Kidney capillary endothelial cell (primary cell): ENCODE data around the gene BCL7A.
A peak's percentile ranks its signal among the peaks of the same experiment; 100 is the strongest.
"Not testable (repeated sequence)": the region's sequence is repeated elsewhere in the genome, so short reads cannot be mapped to it uniquely, and the experiment has no call there.

ENCODE experiments used
- DNase-seq: peaks from one replicate; pipeline ENCODE4 v3.0.0-alpha.2; 2018; ENCODE audit warnings: low spot score

Gene BCL7A

DNA sequence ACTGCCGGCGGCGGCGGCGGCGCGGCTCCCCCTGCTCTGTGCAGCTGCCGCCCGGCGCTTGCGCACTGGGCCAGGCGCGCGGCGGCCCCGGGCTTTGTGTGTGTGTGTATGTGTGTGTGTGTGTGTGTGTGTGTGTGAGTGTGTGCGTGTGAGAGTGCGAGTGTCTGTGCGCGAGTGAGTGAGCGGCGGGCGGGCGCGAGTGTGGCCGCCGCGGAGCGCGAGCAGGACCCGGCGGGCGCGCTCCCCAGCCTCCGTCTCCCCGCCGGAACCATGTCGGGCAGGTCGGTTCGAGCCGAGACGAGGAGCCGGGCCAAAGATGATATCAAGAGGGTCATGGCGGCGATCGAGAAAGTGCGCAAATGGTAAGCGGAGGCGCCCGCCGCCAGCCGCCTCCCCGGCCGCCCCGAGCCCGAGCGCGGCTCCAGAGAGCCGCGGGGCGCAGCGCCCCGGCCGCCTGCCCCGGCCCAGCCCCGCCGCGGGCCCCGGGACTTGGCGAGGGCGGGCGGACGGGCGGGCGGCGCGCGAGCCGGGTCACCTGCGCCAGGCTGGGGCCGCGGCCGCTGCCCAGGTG lies at the start of gene BCL7A:
BCL7A (plus strand) TSS at position 63 of the 571 bp plus-strand sequence; CDS start at position 271, 208 bp downstream.
- peak; percentile 60 for DNase-seq

DNA sequence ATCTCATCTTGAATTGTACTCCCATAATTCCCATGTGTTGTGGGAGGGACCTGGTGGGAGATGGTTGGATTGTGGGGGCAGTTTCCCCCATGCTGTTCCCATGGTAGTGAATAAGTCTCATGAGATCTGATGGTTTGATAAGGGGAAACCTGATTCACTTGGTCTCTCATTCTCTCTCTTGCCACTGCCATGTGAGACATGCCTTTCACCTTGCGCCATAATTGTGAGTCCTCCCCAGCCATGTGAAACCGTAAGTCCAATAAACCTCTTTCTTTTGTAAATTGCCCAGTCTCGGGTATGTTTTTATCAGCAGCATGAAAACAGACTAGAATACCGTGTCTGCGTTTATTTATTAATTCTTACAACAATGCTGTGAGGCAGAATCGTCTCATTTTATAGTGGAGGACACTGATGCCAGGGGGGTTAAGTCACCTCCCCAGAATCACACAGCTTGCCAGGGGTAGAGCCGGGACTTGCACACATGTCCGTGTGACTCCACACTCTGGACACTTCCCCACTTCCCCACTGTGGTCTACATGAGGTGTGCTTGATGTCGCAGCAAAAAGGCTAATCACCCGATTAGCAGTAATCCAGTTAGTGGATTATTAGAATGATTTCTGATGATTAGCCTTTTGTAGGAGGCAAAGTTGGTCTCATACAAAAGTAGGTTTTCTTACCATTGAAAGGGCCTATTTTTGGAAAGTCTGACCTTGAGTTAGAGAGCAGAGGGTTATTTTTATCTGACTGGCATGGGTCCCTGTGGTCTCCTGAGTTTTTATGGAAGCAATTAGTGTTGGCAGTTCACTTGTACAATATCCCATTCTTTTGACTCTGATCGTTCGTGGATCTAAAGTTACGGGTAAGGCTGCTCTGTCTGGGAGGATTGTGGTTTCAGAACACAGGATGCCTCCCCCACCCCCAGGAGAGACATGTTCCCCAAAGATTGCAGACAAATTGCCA lies 47.4 kb upstream of the BCL7A start:
- DNase-seq: no peak

DNA sequence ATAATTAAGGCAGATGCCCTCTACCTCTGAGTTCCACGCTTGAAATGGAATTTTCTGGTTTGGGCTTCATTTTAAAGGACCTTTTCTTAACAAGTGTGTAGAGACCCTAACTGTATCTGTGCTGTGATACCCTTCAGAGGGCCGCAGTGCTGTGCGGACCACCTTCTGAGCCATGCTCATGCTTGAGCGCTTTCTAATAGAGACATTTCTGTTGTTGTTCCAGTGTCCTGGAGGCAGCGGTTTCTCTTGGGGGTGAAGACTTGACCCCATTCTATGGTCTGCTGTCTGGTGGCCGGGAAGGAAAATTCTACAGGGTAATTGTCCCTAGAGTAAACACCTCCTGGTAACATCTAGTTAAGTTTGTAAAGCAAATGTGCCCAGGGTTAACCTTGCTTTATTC lies 46.7 kb upstream of the BCL7A start:
- DNase-seq: no peak

DNA sequence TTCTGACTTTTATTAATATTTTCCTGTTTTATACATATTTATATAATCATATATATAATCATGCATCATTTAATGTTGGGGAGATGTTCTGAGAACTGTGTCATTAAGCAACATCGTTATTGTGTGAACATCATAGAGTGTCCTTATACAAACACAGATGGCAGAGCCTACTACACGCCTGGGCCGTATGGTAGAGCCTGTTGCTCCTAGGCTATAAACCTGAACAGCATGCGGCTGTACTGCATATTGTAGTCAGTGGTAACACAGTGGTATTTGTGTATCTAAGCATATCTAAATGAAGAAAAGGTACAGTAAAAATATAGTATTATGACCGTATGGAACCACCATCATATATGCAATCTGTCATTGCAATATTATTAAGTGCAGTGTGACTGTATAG lies 44.7 kb upstream of the BCL7A start:
- no peak for DNase-seq

DNA sequence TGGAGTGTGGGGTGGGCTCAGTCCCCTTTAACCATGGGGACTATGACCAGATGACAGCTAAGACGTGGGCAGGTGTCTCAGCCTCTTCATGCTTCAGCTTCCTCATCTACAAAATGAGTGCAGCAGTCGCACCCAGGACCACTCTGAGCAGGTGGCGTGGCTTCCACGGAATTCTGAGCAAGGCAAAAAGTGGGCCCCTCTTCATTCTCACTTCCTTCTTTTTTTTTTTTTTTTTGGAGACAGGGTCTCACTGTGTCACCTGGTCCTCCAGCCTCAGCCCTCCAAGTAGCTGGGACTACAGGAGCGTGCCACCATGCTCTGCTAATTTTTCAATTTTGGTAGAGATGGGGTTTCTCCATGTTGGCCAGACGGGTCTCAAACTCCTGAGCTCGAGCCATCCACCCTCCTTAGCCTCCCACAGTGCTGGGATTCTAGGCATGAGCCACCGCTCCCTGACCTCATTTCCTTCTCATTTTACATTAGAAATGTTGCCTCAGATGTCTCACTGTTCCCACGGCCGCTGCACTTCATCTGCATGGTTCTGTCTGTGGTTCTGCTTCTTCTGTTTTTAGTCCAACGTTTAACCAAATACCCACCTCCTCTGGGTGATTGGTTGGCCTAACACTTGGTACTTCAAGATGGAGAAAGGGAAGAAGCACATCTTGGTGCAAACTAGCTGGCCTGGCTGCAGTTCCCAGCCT lies 41.3 kb upstream of the BCL7A start:
- DNase-seq: no peak

DNA sequence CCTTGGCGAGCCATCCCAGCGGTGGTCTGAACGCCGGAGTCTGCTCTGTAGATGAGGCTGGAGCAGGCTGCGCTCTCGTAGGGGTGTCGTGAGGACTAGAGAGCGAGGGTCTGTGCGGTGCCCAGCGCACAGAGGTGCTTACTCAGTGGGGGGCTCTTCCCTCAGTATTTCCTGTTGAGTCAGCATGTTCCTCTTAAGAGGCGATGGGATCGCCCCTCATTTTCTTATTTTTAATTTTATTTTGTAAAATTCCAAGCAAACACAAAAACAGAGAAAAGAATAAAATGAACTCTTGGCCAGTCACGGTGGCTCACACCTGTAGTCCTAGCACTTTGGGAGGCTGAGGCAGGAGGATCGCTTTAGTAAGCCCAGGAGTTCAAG lies 40.8 kb upstream of the BCL7A start:
- no peak for DNase-seq

DNA sequence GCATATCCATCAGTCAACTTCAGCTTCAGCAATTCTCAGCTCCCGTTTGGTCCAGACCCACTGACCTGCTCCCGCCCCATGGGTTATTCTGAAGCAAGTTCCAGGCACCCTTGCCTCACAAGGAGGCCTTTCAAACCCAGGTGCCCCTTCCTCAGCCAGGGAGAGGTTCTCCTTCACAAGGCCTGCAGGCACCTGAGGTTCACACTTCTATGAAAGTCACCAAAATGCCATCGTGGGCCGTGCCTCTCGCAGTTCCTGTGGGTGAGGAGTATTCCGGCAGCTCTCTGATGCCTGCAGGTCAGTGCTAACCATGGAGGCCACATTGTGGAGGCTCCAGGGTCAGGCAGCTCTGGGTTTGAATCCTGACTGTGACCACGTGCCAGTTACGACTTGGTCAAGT lies 40.2 kb upstream of the BCL7A start:
- DNase-seq: no peak

DNA sequence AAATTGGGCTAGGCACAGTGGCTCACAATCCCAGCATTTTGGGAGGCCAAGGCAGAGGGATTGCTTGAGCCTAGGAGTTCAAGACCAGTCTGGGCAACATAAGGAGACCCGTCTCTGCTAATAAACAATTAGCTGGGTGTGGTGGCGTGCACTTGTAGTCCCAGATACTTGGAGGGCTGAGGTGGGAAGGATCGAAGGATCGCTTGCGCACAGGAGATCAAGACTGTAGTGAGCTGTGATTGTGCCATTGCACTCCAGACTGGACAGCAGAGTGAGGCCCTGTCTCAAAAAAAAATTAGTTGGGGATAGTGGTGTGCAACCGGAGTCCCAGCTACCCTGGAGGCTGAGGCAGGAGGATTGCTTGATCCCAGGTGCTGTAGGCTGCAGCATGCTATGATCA lies 38.7 kb upstream of the BCL7A start:
- no peak for DNase-seq

DNA sequence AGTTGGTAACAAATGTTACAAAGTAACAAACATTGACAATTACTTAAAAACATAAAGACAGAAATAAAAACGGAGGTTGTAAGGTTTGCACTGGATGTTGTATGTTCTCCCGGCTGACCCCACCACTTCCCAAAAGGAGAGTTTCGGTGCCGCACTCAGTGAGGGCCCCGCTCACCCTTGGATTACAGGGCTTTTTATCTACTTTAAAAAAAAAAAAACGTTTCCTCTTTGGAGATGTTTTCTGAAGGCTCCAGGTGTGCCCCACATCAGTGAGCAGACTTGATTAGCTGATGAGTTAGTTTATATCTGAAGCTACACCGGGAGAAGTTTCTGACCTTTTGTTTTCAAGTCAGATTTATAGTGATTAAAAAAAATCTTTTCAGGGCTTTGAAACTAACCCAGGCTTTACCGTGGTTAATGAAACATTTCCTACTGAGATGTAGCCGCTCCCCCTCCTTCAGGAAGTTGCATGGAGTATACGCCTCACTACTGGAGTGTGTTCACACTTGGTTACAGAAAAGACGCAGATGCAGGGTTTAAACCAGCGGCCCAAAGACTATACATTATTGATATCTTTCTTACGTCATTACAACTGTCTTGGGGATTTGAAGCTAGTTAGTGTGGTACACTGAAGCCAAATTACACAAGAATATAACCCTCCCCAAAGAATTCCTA lies 38.0 kb upstream of the BCL7A start:
- DNase-seq: peak; percentile 18

DNA sequence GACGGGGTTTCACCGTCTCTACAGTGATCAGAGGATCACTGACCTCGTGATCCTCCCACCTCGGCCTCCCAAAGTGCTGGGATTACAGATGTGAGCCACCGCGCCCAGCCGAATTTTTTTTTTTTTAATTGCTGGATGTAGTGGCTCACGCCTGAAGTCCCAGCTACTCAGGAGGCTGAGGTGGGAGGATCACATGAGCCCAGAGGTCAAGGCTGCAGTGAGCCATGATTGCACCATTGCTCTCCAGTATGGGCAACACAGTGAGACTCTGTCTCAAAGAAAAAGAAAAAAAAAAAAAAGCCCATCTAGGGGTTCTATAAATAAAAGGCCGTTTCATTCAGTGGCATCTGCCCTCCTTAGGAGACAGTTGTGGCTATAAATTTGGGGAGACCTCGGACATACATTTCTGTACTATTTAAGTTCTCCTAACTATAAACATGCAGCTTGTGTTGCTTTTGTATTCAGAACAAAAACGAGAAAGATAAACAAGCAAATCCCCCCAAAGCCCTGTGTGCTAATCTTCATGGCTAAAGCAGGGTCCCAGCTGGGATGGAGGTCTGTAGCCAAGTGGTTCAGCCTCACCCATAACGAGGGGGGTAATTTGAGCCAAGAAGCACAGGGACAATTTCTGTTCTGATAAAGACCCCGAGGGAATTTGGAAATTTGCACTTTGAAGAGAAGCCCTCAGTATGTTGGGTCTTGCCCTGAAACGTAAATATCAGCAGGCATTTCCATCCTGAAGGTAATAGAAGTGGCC lies 35.0 kb upstream of the BCL7A start:
- DNase-seq: no peak

DNA sequence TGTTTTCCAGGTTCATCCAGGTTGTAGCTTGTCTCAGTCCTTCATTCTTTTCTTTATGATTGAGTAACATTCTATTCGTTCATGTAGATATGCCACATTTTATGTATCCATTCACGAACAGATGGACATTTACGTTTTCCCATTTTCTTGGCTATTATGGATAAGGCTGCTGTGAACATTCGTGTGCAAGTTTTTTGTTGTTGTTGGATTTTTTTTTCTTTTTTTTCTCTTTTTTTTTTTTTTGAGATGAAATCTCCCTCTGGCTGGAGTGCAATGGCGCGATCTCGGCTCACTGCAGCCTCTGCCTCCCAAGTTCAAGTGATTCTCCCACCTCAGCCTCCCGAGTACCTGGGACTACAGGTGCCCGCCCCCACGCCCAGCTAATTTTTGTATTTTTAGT lies 33.2 kb upstream of the BCL7A start:
- DNase-seq: not testable (repeated sequence)

DNA sequence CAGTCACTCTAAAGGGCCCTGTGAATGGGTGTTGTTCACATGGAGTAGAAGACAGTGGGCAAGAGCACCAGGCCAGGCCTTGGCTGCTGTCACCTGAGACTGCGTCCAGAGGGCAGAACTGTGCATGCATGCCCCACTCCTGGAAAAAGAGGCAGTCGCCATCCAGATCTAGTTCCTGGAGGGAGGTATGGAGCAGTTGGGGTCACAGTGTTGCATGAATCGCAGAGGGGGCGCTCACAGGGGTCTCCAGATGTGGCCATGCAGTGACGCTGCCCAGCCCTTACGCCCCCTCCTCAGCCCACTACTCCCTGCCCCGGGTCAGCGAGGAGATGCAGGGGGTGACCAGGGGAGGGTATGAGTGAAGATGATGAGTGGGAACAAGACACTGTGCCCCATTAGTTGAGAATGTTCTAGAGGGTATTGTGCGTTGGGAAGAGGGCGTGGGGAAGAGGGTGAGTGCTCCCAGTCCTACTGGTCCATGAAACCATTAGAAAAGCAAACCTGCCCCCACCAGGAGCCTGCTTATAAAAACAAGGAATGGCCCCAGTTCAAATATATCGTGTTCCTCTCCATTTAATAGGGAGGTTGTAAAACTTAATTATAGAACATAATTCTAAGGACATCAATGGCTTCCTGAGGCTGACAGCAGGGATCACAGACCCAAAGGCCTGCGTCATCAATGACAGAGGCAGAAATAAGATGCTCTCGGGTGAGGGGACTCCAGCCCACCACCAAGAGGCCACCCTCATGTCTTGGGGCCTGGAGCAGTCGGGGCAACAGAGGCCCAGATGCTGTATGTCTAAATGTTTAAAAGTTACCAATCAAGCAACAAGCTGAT lies 32.2 kb upstream of the BCL7A start:
- DNase-seq: no peak

DNA sequence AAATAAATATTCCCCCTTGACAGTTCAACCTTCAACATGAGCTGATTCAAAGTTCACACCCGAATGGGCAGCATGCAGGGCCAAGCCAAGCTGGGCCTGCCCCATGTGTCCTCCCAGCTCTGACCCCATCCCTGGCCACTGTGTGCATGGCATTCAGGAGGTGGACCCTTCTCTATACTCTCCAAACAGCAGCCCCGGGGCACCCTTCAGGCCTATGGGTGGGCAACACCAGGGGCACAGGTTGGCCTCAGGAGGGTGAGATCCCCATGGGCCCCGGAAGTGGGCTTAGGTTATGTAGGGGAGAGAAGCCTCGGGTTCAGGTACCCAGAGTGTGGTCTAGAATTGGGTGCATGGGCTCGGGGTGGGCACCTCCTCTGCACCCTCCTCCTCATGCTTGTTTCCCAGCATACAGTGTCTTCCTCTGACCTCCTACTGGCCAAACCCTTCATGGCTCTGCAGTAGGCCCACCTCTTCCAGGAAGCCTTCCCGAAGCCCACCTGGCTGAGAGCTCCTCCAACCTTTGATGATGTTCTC lies 31.5 kb upstream of the BCL7A start:
- DNase-seq: no peak

DNA sequence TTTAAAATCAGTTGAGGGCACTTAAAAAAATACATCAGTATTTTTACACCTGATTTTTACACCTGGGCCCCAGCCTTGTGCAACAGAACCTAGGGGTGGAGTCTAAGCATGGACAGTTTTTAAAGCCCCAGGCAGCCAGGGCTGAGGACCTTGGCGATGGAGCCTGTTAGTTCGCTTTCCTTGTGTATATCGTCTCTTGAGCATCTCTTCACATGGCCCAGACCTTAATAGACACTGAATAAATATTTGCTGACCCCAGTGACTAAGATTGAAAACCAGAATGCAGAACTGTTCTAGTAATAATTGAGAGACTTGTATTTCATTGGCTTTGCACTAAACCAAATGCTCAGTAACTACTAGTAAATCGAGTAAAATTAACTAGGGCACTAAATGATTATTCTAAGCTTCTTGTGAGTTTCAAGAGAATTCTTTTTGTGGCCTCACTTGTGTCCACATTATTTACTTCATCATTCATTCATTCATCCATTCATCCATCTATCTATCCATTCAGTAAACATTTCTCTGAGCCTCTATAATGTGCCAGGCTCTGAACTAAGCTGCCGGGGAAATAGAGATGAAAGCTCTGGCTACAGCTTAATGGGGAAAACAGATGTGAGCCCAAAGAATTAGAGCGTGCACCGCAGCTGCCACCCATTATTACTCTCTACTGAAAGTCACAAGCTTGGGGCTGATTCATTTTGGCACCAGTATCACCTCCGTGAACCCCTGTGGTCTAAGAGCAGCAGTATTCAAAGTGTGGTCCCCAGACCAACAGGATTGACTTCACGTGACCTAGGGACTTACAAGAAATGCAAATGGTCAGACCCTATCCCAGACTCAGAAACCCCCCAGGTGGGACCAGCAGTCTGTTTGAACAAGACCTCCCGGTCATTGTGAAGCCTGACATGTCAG lies 30.7 kb upstream of the BCL7A start:
- no peak for DNase-seq

DNA sequence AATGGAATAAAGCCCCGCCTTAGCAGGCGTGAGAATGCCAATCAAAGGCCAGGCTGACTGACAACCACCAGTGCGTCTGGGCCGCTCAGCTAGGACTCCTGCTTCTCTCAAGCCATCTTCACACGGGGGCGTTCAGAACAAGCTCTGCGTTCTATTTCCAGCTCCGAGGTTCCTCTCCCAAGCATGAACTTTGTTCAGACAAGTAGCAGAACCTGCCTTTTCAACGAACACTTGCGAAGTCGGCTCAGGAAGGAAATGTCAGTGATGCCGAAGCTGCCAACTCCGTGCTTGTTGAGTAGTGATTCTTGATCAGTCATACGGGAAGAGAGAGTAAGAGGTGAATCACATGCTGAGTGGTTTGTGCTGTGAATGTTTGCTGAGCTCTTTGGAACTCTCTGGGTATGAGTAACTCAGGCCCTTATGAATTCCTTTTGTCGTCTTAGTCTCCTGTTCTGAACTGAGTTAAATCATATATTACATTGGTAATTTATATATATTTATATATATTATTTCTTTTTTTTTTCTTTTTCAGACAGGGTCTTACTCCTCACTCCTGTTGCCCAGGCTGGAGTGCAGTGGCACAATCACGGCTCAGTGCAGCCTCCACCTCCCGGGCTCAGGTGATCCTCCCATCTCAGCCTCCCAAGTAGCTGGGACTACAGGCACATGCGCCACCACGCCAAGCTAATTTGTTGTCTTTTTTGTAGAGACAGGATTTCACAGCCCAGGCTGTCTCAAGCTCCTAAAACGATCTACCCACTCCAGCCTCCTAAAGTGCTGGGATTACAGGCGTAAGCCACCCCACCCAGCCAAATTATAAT lies 29.4 kb upstream of the BCL7A start:
- DNase-seq: peak; percentile 98

DNA sequence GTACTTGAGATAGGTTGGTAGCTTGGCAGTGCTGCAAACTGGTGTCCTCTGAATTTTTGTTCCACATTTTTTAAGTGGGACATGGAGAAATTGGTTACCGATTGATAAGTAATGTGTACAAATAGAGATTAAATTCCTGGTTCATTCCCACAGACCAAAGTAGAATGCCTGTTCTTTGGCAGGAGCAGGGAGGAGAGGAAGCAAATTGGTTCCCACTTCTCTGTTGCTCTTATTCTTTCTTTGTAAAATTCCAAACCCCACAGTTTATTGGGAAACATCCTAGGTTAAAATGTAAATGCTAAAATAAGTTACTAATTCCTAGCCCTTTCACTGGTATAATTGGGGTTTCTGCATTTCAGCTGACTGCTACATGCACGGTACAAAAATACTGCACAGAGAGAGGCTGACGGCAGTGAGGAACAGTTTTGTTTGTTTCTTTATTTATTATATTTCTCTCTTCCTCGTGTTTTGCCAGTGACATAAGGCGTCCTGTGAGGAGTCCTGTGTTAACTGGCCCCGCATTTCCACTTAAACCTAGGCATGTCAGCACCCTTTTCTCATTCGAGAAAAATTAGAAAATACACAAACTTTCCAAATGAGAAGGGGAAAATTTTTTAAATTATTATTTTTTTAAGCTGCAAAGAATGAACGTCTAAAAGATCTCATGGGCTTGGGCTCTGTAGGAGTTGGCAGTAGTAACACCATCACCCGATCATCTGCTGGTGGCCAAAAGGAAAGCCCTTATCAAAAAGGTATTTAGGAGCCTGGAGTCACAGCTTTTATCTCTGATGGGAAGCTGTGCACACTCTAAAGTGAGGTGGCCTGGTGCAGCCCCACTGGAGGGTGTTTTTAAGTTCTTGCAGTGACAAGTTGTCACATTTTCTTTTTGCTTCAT lies 25.4 kb upstream of the BCL7A start:
- DNase-seq: no peak

DNA sequence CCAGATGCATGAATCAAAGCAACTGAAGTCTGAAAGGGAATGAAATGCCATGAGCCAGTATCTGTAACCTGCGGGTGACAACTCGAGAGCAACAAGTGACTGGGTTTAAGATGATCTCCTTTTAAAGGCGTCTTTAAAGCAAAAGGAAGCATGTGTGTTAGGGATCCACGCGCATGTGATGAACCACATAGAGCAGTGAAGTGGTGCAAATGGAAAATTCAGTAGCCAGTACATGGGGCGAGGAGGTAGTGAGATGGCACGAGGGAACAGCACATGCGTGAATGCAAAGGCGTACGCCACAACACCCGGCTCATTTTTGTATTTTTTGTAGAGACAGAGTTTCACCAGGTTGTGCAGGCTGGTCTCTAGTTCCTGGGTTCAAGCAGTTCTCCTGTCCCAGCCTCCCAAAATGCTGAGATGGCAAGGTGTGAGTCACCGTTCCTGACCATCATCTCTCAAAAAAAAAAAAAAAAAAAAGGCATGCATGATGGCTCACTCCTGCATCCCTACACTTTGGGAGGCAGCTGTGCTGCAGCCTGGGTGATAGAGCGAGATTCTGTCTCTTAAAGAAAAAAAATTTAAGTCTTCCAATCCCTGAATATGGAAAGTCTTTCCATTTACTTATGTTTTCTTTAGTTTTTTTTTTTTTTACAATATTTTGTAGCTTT lies 24.6 kb upstream of the BCL7A start:
- DNase-seq: no peak
